Stimulated activated CD4-positive, alpha-beta T cell treated with anti-CD3 and anti-CD28 coated beads, Interleukin-4, amount 100 ng/mL, for 24 hours (primary cell): ENCODE measurements around the gene TMEM53.
"Not testable (repeated sequence)": the region's sequence is repeated elsewhere in the genome, so short reads cannot be mapped to it uniquely, and the experiment has no call there.

ENCODE experiments used
- DNase-seq: peaks from one replicate; pipeline ENCODE4 v3.0.0-alpha.2; 2020

The TMEM53 gene

DNA sequence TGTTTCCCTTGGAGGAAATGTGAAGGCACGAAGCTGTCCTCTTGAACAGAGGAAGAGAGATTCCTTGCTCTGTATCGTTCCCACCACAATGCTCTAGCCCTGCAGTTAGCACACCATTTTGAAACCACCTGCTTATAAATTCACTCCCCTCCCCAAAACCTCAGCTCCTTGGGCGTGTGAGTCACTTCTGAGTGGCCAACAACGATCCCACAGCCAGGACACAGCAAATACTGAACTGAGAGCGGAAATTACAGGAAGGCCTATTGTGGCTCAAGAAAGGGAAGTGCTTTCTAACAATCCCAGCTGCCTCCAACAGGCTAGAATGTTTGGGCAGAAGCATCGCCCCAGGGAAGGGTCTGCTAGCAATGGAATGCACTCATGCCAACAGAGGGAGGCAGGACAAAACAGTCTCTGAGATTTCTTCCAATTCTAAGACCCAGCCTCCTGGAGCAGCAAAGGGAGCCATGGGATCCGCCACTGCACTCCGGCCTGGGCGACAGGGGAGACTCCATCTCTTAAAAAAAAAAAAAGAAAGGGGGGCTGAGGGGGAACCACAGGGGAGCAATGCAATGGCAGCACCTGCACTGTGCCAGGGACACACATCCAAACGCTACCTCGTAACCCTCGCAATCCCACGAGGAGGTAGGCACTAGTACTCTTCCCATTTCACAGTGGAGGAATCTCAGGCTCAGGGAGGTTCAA is 1.9 kb downstream of the TMEM53 start:
- no peak for DNase-seq

DNA sequence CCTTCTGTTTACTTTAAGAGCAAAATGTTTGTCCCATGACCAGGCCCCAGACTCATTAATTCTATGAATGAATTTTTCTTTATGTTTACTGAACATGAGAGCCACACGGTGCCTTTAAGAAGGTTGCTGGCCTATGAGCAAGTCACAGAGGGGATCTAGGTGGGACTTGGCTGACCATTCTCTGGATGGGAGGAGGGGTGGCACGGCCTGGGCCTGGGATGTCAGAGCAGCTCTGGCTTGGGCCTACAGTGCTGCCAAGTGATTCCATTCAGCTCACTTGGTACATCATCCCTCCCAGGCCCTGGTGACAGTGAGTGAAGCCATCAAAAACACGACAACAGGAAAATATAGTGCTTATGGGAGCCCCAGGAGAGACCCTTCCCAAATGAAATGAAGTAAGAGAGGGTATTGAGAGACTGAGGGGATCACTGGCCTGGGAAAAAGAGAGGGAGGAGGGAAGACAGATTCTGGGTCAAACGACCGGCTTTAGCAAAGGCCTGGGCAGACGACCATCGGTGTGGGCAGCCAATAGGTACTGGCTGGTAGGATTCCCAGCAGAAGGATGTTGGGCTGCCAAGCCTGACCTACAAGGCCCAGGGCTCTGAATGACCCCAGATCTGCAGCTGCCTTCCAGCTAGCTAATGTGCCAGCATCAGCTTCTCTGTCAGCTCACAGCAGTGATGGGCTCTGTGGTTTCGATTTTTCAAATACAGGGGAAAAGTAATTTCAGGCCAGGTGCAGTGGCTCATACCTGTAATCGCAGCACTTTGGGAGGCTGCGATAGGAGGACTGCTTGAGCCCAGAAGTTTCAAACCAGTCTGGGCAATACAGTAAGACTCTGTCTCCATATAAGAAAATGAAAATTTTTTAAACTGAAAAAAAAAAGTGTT is 3.3 kb downstream of the TMEM53 start:
- DNase-seq: no peak

DNA sequence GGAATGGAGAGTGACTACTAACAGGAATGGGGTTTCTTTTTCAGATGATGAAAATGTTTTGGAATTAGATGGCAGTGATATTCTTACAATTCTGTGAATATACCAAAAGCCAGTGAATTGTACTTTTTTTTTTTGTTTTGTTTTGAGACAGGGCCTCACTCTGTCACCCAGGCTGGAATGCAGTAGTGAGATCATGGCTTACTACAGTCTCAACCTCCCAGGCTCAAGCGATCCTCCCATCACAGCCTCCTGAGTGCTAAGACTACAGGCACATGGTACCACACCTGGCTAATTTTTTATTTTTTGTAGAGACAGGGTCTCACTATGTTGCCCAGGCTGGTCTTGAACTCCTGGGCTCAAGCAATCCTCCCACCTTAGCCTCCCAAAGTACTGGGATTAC is 7.6 kb downstream of the TMEM53 start:
- not testable (repeated sequence) for DNase-seq

DNA sequence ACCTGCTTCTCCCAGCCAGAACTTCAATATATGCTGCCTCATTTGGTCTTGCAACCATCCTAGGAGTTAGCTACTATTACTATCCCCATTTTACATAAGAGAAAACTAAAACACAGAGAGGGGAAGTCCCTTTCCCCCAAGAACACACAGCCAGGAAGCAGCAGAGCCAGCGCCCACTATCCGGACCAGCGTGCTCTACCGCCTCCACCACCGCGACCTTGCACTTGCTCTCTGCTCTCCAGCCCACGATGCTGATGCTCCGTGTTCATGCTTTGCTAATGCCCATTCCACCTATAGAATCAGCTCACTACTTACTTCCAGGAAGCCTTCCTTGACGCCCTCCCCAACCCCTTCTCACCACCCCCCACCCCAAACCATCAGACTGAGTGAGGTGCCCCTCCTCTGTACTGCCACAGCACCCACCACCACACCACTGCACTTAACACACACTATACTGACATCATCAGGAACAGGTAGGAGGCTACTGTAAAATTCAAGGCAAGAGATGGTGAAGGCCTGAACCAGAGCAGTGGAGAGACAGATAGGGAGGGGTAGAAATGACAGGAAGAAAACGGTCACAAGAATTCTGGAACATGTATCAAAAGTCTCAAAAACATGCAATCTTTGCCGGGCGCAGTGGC is 9.4 kb downstream of the TMEM53 start:
- DNase-seq: peak; percentile 51

DNA sequence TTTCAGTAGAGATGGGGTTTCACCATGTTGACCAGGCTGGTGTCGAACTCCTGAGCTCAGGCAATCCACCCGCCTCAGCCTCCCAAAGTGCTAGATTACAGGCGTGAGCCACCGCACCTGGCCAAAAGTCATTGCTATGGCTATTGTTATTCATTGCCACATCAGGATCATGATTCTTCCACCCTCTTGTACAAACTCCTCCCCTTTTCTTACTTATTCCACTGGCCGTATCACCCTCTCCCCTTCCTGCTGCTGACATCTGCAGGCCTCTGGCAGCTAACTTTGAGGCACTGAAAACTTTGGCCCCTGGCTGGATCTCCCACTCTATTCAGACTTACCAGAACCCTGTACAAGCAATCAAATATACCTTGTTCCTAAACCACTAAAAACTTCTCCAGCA is 10.9 kb downstream of the TMEM53 start:
- no peak for DNase-seq

DNA sequence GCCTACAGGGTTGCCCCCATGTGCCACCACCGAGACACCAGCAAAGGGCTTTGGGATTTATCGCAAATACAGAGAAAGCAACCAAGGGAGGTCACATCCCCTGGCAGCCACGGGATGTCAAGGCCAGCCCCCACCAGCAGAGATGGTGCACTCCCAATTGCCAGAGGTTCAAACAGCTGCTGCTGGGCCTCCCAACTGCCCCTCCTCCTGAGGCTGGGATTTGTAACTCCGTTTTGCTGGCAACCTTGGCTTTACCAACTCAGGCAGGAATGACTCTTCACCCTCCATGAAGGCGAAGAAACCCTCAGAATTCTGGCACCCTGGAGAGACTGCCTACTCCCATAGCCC is 11.6 kb downstream of the TMEM53 start:
- no peak for DNase-seq

DNA sequence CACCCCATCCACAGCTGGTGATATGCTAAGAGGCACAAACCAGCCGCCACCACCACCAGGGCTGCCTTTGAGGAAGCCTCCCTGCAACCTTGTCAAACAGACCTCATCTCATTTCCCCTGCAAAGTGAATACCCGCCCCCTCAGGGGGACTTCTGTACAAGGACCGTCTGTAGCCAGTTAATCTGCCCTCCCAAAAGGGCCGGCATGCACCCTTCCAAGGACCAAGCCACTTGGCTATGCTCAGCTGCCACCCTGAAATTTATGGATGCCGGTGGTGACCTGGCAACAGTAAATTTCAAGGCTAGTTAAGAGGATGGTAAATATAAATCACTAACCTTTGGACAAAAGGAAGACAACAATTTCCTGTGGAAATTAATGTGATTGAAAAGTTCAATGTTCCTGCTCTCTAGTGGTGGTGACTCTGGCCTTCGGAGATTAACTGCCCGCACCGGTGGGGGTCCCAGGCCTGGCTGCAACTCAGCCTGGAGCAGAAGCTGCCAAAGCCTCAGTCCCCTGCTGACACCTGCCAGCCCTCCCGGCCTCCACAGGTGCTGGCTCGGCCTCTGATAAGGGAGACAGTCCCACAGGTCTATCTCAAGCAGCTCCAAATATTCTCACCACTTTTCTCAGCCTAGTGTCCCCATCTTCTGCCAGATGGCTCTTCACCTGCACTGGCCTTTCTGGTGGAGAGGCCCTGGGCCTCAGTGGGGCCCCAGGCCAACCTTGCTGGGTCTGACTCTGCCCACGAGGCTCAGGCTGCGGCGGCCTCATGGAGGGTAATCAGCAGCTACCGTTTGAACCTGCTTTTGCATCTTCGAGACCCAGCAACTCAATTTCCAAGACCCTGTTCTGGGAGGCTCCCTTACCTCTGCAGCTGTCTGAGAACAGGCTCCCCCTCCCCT is 12.2 kb downstream of the TMEM53 start:
- DNase-seq: no peak

DNA sequence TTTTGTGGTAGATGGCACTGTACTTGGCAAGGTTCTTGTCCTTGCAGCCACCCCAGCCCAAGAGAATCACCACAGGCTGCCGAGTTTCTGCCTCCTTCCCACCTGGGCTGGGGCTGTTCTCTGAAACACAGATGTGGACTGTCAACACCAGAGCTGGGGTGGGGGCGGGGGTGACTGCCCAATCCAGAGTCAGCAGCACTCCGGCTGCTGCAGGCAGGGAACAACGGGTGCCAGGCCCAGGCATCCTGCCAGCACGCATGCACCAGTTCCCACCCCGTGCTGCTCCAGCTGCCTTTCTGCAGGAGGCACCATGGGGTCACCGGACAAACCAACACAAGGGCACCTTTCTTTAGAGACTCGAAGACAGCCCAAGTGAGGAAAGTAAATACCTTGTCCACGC is 14.1 kb downstream of the TMEM53 start:
- no peak for DNase-seq

DNA sequence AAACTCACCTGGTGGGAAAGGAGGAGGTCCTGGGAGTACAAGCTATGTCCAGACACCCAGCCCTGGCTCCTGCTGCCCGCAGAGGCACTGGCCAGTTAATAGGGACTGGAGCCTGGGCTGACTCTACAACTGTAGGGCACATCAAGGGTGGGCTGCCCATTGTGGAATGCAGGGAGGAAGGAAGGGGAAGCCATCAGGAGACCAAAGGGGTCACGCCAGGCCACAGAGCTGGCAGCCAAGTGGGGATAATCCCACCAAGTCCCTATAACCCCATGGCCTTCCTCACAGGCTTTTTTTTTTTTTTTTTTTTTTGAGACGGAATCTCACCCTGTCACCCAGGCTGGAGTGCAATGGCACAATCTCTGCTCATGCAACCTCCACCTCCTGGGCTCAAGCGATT is 14.7 kb downstream of the TMEM53 start:
- no peak for DNase-seq

DNA sequence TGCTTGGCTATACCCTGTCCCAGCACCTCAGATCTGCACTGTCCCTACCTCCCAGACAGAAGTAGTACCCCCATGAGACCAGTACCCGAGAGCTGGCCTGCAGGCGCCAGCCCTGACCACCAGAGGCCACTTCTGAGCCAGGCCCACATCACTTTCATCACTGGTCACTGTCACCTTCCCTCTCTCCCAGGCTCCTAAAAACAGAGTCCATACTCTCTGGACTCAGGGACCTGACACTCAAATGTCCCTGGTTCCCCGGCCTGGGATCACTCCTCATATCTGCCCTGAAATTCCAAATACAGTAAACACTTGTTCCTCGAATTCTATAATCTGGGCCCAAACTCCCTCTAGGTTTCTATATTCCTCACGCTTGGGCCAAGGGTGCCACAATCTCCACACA is 18.7 kb downstream of the TMEM53 start:
- no peak for DNase-seq

DNA sequence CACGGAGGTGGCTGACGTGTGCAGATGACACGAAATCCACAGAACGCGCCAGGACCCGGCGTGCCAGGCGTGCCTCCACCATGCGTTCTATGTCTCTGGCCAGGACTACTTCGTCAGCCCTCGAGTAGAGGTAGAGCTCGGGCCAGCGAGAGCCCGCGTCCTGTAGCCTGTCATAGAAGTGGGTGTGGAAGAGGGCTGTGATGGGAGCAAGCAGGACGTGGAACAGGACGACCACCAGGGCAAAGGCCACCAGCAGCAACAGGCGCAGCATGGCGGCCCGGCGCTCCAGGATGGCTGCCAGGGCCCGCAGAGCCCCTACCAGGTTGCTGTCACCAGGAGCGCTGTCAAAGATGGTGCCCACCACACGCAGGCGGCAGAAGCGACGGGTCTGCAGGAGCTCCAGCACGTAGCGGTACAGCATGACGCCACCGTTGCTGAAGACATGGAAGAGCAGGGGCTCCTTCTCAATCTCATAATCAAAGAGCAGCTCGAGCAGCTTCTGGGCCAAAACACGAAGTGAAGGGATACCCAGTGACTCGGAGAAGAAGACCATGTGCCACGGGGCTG is 19.6 kb downstream of the TMEM53 start:
- no peak for DNase-seq

DNA sequence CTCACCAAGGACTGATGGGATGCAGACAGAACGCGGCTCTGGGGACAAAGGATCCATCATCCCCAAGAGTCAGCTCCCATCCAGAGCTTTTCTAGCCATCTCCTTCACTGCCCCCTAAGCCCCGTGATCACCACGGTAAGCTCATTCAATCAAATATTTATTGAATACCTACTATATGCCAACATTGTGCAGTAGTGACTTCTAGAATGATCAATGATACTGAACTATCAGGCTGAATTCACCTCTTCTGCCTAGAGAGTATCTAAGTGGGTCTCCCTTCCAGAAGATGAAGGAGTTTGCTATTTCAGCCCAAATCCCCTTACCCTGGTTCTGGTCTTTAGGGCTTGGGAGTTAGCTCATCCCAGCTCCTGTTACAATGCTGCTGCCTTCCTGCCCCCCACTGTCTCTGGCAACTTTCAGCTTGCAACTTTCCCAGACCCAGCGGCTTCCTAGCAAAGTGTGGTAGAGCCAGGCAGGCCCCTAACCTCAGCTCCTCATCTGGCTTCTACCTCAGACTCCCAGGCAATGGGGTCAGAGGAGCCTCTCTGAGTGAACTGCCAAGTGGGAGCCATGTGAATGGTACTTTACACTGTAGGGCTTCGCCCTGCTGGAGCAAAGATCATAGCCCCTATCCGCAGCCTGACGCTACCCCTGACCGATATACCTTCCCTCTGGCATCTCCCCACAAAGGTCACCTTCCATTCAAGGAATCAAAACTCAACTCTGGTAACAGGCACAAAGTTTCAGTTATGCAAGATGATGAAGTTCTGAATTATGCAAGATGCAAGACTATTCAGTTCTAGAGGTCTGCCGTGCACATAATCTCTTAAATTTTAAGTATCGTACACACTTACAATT is 20.9 kb downstream of the TMEM53 start:
- DNase-seq: no peak

DNA sequence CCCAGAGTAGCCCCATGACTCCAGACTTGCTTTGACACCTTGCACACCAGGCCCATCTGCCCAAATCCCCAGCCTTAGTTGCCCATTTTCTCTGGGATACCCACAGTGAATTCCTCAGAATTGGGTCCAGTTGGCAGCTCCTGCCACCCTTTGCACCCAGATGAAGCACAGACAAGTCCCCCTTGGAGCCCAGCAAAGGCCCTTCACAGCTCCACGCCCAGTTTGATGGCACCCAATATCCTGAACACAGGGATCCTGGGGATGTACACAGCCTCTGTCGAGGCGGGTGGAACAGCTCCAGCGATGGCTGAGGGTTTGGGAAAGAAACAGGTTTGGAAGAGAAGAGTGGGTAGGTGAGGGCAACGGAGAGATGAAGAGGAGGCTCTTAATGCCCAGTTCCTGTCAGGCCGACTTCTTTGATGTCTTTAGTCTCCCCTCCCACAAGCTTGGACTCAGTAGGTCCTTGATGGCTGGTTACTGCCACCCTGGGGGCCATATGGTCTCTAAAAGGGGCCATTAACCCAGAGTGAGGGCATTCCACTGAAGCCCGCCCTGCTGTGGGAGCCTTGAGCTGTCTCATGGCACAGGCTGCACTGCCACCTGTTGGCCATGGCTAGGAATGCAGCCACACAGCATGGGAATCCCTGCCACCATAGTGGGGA is 21.7 kb downstream of the TMEM53 start:
- DNase-seq: peak; percentile 80

DNA sequence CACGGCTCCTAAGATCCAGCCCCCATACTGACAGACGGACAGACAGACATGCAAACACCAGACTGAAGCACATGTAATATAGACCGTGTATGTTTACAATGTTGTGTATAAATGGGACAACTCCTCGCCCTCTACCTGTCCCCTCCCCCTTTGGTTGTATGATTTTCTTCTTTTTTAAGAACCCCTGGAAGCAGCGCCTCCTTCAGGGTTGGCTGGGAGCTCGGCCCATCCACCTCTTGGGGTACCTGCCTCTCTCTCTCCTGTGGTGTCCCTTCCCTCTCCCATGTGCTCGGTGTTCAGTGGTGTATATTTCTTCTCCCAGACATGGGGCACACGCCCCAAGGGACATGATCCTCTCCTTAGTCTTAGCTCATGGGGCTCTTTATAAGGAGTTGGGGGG is 23.2 kb downstream of the TMEM53 start:
- no peak for DNase-seq

DNA sequence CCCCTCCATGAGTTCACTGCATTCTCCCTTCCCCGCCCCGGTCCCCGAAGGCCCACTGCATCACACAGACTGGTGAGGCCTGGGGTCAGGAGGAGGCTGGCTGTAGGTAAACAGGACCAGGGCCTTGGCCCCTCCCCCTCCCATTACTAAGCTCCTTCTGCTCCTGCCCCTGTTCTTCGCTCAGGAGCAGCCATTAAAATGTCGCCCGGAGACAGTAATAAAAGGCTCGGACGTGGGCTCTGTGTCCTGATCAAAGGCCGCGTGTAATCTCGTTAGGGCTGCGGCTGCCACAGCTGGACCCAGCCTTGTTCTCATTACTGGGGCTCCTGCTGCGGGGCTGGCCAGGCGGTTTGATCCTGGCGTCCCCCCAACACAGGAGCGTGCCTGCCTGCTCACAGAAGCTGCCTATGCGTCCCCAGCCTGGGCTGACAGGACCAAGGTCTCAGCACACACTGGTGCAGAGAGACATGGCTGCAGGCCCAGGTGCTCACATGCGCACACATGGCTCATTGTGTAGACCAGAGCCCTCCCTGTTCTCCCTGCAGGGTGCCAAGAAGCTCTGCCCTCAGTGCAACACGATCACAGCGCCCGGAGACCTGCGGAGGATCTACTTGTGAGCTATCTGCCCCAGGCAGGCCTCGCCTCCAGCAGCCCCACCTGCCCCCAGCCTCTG is 24.0 kb downstream of the TMEM53 start:
- no peak for DNase-seq

DNA sequence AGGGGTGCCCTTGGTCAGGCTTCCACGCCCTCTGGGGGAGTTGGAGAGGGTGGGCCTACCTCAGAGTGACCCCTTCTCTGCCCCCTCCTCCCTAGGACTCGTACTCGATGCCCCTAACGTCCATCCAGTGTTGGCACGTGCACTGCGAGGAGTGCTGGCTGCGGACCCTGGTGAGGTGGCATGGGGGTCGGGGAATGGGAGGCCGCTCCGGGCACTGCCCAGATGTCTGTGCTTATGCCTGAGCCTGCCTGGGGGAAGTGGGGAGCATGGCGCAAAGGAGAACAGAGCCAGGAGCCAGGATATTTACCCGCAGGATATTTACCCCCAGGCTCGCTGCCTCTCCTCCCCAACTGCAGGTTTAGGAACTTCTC is 24.5 kb downstream of the TMEM53 start:
- DNase-seq: no peak

DNA sequence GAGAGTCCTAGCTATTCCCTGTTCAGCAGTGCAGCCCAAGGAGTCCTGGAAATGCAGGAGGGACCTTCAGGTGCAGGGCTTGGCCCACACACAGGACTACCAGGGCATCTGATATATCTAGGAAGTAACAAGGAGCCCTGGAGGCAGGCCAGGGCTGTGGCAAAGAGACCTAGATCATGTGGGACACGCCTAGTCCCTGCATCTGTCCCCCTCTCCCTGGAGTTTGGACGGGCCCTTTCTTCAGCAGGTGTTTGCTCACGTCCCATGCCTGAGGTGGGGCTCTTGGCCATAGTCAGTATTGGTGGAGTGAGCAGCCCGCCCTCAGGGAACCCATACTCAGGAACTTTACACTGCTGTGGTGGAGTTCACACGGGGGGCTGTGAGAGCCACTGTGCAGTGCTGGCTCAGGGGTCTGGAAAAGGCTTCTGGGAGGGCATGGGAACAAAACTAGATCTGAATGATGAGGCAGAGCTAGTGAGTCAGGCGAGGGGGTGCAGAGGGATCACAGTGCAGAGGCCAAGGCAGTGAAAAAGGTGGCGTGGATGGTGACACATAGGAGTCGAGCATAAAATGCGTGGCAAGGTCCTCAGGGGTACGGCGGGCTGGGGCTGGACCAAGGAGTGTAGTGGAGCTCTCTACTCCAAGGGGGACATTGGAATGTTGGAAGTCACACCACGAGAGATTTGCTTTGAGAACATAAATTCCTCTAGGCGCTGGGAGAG is 25.6 kb downstream of the TMEM53 start:
- no peak for DNase-seq

DNA sequence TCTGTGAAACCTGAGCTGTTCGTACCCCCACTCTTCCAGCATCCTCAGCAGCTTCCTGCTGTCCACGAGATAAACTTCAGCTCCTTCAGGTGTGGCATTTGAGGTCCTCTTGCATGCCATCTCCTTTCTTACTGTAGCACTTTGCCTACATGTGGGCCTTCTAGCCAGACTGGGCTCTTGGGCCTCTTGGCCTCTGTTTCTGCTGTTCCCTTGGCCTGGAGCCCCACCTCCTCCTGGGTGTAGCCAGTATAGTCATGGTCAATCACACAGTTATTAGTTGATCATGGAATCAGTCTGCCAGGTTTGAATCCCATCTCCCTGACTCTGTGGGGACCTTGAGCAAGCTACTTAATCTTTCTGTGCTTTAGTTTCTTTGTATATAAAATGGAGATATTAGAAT is 26.4 kb downstream of the TMEM53 start:
- DNase-seq: no peak

DNA sequence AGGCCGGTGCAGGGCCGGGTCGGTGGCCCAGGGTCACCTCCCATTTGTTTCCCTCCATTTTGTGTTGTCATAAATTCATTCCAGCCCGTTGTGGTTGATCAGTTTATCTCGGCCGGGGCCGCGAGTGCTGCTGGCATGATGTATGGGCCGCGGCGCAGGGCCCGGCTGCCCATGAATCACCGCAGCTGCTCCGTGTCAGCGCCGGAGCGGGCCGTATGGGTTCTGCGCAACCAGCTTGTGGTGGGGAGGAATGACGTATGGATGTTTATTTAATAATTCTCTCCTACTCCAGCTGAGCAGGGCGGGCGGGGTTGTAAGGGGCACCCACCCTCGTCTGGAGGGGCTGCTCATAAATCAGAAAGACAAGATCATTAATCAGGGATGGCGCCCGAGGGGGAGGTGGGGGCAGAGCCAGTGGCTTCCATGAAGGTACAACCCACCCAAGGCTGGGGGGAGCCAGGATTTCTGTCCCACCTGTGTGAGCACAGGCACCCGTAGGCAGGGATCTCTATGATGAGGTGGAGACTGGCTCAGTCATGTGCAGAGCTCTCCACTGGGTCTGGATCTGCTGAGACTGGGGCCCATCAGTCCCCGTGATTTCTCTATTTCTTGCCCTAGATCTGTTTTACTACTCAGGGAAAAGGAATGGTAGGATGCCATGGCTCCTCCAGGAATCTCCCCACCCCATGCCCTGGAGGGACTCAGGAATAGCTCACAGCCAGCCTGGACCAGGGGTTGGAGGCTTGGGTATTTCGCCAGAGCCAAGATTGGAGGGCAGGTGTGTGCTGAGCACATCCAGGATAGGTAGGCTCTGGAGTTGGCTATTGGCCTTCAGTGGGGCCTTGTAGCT is 27.8 kb downstream of the TMEM53 start:
- DNase-seq: no peak
